Left lung (tissue), 10 donors: Measurements from ENCODE around the gene PCLAF. TPM values are rescaled to one million over a fixed set of nuclear protein-coding genes. Genes with fewer than 3 reads are reported as not detected.
"Not testable (repeated sequence)": the region's sequence is repeated elsewhere in the genome, so short reads cannot be mapped to it uniquely, and the experiment has no call there.

ENCODE experiments used
- ATAC-seq: fragments of 200-7000 bp; cut with Tn5 transposase; one replicate; pipeline ENCODE4 v1.9.1; 2020; ENCODE audit warnings: moderate library complexity
- DNase-seq, 4 donors: peaks; one replicate each; pipeline ENCODE4 v3.0.0-alpha.2; 2013 to 2020
- H3K27ac ChIP-seq, 2 donors: fragments of 200-600 bp; sonication (generic) in 1 of 2; one replicate each; pipeline versions ENCODE4 v1.5.0 to v1.8.0; 2020 to 2021
- H3K27me3 ChIP-seq, 2 donors: fragments of 200-600 bp; sonication (generic) in 1 of 2; one replicate each; pipeline versions ENCODE4 v1.5.0 to v1.8.0; 2020 to 2021
- H3K36me3 ChIP-seq, 2 donors: fragments of 200-600 bp; sonication (generic) in 1 of 2; one replicate each; pipeline versions ENCODE4 v1.5.0 to v1.8.0; 2020 to 2021
- H3K4me1 ChIP-seq, 2 donors: fragments of 200-600 bp; one replicate each; pipeline ENCODE4 v1.8.0; 2021
- H3K4me3 ChIP-seq, 2 donors: fragments of 200-600 bp; sonication (generic) in 1 of 2; one replicate each; pipeline versions ENCODE4 v1.5.0 to v1.8.0; 2020 to 2021; ENCODE audit warnings: mild to moderate bottlenecking in 1 of 2
- H3K9me3 ChIP-seq, 2 donors: fragments of 200-600 bp; sonication (generic) in 1 of 2; one replicate each; pipeline versions ENCODE4 v1.5.0 to v1.8.0; 2020 to 2021
- intact Hi-C, 2 donors: fragments of 100-400 bp; cut with DNase I; formaldehyde crosslinking; loops; one replicate each; pipeline versions ENCODE4 v1.11.2 to v1.14.2; 2022
- polyA plus RNA-seq, 6 donors: library from polyadenylated mRNA; unstranded; fragments of 120-200 nt; gene quantifications; one replicate each; pipeline ENCODE4 v1.2.1, GENCODE V29; 2013; ENCODE audit not compliant: insufficient read length in 6 of 6
- total RNA-seq, 2 donors: library from RNA; stranded (reverse); fragmentation: NEBNext Ultra II Directional; extraction: Animal tissue kit (Norgen Biotek cat#: 25700); gene quantifications; one replicate each; pipeline ENCODE4 v1.2.1, GENCODE V29; 2021
- TF ChIP-seq, protein P1 (sequence below), 2 donors: fragments of 200-600 bp; sonication (generic) in 1 of 2; IDR thresholded peaks; one replicate each; pipeline versions ENCODE4 v1.5.0 to v1.8.0; 2021; ENCODE audit warnings: antibody characterized with exemption in 2 of 2
- donor health status: DM: no; HTN: yes; CAD: no.
- donor health status: DM: no; HTN: no; CAD: no.

Gene PCLAF
- total and polyA plus RNA-seq, 8 donors: 12.3 to 58.9 (median 36.9) TPM

DNA sequence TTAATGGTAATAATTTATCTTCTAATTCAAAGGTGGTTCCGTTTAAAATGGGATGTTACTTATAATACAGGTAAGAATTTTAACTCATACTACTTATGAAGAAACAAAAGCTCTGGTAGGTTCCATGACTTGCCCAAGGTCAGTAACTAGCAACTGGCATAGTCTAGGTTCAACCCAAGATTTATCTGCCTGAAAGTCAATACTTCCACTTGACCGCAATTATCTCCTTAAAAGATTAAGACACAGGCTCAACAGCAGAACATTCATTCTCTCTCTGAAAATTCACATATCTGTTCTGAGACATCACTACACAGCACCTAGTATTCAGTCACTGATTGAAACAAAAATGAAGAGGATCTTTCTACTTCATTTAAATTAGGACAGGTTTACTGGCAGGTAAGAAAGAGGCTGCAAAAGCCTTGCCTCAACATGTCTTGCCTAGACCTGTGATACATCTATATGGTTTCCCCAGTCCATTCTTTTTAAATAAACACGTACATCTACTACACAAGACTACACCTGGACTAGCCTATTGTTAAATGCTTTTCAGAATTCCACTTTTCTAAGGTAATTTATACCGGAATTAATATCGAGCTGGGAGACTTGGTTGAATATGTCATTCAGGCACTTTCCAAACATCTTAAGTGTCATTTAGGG lies 26.4 kb downstream of the PCLAF start:
- Histone ChIP-seq H3K4me3 (peak overlapping the region; percentile 82 to 83), H3K27me3 (no peaks in the 10 kb centered on the region), H3K36me3 (no peaks in the 10 kb centered on the region), H3K4me1 (peaks cover 4 to 28% of the 10 kb centered on the region in 2 donors), H3K9me3 (no peaks in the 10 kb centered on the region), H3K27ac (peak overlapping the region in 1 of 2 donors; percentile 77)
- DNase-seq: no peak
- TF ChIP-seq, protein P1, sequence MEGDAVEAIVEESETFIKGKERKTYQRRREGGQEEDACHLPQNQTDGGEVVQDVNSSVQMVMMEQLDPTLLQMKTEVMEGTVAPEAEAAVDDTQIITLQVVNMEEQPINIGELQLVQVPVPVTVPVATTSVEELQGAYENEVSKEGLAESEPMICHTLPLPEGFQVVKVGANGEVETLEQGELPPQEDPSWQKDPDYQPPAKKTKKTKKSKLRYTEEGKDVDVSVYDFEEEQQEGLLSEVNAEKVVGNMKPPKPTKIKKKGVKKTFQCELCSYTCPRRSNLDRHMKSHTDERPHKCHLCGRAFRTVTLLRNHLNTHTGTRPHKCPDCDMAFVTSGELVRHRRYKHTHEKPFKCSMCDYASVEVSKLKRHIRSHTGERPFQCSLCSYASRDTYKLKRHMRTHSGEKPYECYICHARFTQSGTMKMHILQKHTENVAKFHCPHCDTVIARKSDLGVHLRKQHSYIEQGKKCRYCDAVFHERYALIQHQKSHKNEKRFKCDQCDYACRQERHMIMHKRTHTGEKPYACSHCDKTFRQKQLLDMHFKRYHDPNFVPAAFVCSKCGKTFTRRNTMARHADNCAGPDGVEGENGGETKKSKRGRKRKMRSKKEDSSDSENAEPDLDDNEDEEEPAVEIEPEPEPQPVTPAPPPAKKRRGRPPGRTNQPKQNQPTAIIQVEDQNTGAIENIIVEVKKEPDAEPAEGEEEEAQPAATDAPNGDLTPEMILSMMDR (IDR thresholded peaks at IDR 0.05): no peak
- intact Hi-C loops: loop anchor here in 1 of 2 donors (5.0 kb wide), 1 partner anchor 143 kb away; no protein-coding TSS in a partner anchor
- ATAC-seq: no peak

GRCh38 chr15:64351265-64351664 lies 30.0 kb downstream of the PCLAF start:
- no peaks in the 10 kb centered on the region for H3K9me3 ChIP-seq
- H3K4me3 ChIP-seq: no peak overlapping the region
- TF ChIP-seq, protein P1 (IDR thresholded peaks at IDR 0.05): no peak
- intact Hi-C loops: no loop called here
- no peaks in the 10 kb centered on the region for H3K27me3 ChIP-seq
- no peak overlapping the region for H3K27ac ChIP-seq
- peaks cover 0 to 18% of the 10 kb centered on the region in 2 donors for H3K36me3 ChIP-seq
- peaks cover 0 to 22% of the 10 kb centered on the region in 2 donors for H3K4me1 ChIP-seq
- no peak for DNase-seq
- ATAC-seq: no peak

DNA sequence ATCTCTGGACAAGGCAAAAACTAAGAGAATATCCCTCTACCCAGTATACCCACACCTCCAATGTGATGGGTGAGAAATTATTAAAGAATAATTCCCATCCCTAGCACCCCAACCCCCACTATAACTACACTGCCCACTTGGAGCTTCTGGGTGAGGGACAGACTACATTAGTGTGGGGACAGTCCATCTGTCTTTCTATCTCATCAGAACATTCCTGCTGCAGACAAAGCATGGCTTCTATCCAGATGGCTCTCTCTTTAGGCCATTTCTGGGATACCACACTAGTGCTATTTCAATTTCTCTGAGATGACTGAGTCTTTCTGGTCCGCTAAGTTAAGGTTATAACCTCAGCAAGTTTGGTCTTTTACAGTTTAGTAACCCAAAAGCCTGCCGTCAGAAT lies 31.9 kb downstream of the PCLAF start:
- Histone ChIP-seq H3K4me3 (no peak overlapping the region), H3K9me3 (no peaks in the 10 kb centered on the region), H3K27ac (no peak overlapping the region), H3K27me3 (no peaks in the 10 kb centered on the region), H3K36me3 (peaks cover 0 to 18% of the 10 kb centered on the region in 2 donors), H3K4me1 (peaks cover 0 to 21% of the 10 kb centered on the region in 2 donors)
- intact Hi-C loops: no loop called here
- TF ChIP-seq, protein P1 (IDR thresholded peaks at IDR 0.05): no peak
- ATAC-seq (no peak), DNase-seq (no peak)

- Histone ChIP-seq H3K27ac (no peak overlapping the region), H3K4me1 (peaks cover 0 to 22% of the 10 kb centered on the region in 2 donors), H3K4me3 (no peak overlapping the region), H3K27me3 (no peaks in the 10 kb centered on the region), H3K9me3 (no peaks in the 10 kb centered on the region), H3K36me3 (peaks cover 0 to 18% of the 10 kb centered on the region in 2 donors)
- TF ChIP-seq, protein P1 (IDR thresholded peaks at IDR 0.05): no peak
- DNase-seq (no peak), ATAC-seq (no peak)
- intact Hi-C loops: no loop called here
Measured at GRCh38 chr15:64348455-64348854, 32.8 kb downstream of the PCLAF start.

GRCh38 chr15:64346242-64346641 lies 35.0 kb downstream of the PCLAF start:
- ATAC-seq, intact Hi-C loops, H3K9me3 ChIP-seq, H3K27me3 ChIP-seq, H3K4me3 ChIP-seq, DNase-seq, H3K27ac ChIP-seq: not testable (repeated sequence)
- Histone ChIP-seq H3K36me3 (peaks cover 0 to 22% of the 10 kb centered on the region in 2 donors), H3K4me1 (peaks cover 0 to 20% of the 10 kb centered on the region in 2 donors)
